Fibroblast of lung (primary cell): ENCODE data around the gene N4BP3. TPM values are rescaled to one million over a fixed set of nuclear protein-coding genes. Genes with fewer than 3 reads are reported as not detected.

ENCODE experiments used
- DNase-seq, 2 donors: peaks; one replicate each; pipeline versions ENCODE4 v3.0.0 to v3.0.0-alpha.2; 2010; ENCODE audit warnings: low read depth in 2 of 2
- H2AFZ ChIP-seq: 2 replicates; pipeline ENCODE4 v1.5.1; 2012; ENCODE audit warnings: low read length, control low read depth, inconsistent platforms
- H3K27ac ChIP-seq: 2 replicates; pipeline ENCODE4 v1.5.1; 2011; ENCODE audit warnings: low read length, control low read depth; ENCODE audit not compliant: insufficient read depth
- H3K27me3 ChIP-seq: 2 replicates; pipeline ENCODE4 v1.5.1; 2011; ENCODE audit warnings: mild to moderate bottlenecking, low read length; ENCODE audit not compliant: control insufficient read depth, insufficient read depth
- H3K36me3 ChIP-seq: 2 replicates; pipeline ENCODE4 v1.5.1; 2011; ENCODE audit warnings: low read length; ENCODE audit not compliant: control insufficient read depth, insufficient read depth
- H3K4me1 ChIP-seq: 2 replicates; pipeline ENCODE4 v1.5.1; 2011; ENCODE audit warnings: low read length; ENCODE audit not compliant: control insufficient read depth, insufficient read depth; ENCODE audit errors: extremely low read depth
- H3K4me2 ChIP-seq: 2 replicates; pipeline ENCODE4 v1.5.1; 2011; ENCODE audit warnings: low read length, control low read depth; ENCODE audit not compliant: insufficient read depth; ENCODE audit errors: extremely low read depth
- H3K4me3 ChIP-seq, 4 experiments: fragments of 200-600 bp in 1 of 4; sonication (generic) in 1 of 4; replicated peaks in 1 of 4; 2 replicates each; pipeline ENCODE4 v1.5.1; 2011 to 2016; ENCODE audit warnings: low read length in 4 of 4, low read depth in 3 of 4, mild to moderate bottlenecking in 3 of 4, control low read depth in 2 of 4, inconsistent platforms in 1 of 4, mixed read lengths in 1 of 4; ENCODE audit not compliant: insufficient read depth in 1 of 4; ENCODE audit errors: control extremely low read depth in 1 of 4
- H3K79me2 ChIP-seq: 2 replicates; pipeline ENCODE4 v1.5.1; 2012; ENCODE audit warnings: mild to moderate bottlenecking, low read length, inconsistent platforms; ENCODE audit not compliant: control insufficient read depth, insufficient read depth
- H3K9ac ChIP-seq: 2 replicates; pipeline ENCODE4 v1.5.1; 2011; ENCODE audit warnings: mild to moderate bottlenecking, low read length, control low read depth; ENCODE audit not compliant: insufficient read depth
- H3K9me3 ChIP-seq: 2 replicates; pipeline ENCODE4 v1.5.1; 2012; ENCODE audit warnings: low read depth, low read length; ENCODE audit not compliant: control insufficient read depth, insufficient read depth
- H4K20me1 ChIP-seq: 2 replicates; pipeline ENCODE4 v1.5.1; 2011; ENCODE audit warnings: low read length; ENCODE audit not compliant: control insufficient read depth, insufficient read depth; ENCODE audit errors: extremely low read depth
- EZH2 ChIP-seq: IDR thresholded peaks from 2 replicates; pipeline ENCODE4 v1.5.1; 2012; ENCODE audit warnings: low read length, control low read depth, mild to moderate bottlenecking; ENCODE audit errors: missing control alignments
- polyA plus RNA-seq, 2 donors: library from polyadenylated mRNA; depleted of rRNA in 1 of 2; stranded (reverse) in 1 of 2; unstranded in 1 of 2; fragments of >200 nt; gene quantifications; 2 replicates each; pipeline ENCODE4 v1.2.1, GENCODE V29; 2011 to 2012; ENCODE audit warnings: missing spikeins in 1 of 2
- total RNA-seq: library from RNA; depleted of rRNA; stranded (reverse); fragments of >200 nt; gene quantifications from 2 replicates; pipeline ENCODE4 v1.2.1, GENCODE V29; 2014
- TF ChIP-seq, protein P1 (sequence below), 2 donors: IDR thresholded peaks in 1 of 2; conservative IDR thresholded peaks in 1 of 2; 1 replicate in 1 of 2; 2 replicates in 1 of 2; pipeline ENCODE4 v1.5.1; 2011 to 2012; ENCODE audit warnings: low read length in 2 of 2, control low read depth in 1 of 2, inconsistent platforms in 1 of 2, low read depth in 1 of 2, mild to moderate bottlenecking in 1 of 2

N4BP3 gene
- total and polyA plus RNA-seq, 2 donors (not counting 1 experiment from before 2014, with no cell fraction given) = 0.19 to 0.83 TPM

DNA sequence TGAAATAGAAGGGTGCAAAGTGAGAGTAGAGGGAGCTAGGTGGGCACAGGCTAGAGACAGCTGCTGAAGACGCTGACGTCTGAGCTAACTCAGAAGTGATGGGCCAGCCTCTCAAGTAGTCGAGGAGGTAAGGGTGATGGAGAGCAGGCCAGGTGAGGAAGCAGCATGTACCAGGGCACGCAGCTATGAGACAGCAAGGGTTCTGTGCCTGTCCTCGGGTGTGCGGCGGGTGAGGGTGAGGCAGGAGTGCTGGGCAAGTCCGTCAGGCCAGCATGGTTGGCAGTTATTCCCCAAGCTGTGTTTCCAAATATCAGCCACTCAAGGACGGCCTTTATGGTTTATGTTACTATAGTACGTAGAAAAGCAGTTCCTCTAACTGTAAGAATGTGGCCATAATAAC lies 23.7 kb downstream of the N4BP3 start:
- H3K4me2 ChIP-seq = no peak overlapping the region
- DNase-seq = no peak
- no peaks in the 10 kb centered on the region for H3K9me3 ChIP-seq
- no peak overlapping the region for H2AFZ ChIP-seq
- peaks cover 3% of the 10 kb centered on the region for H3K36me3 ChIP-seq
- H3K27me3 ChIP-seq = no peaks in the 10 kb centered on the region
- no peak overlapping the region for H3K9ac ChIP-seq
- no peaks in the 10 kb centered on the region for H3K79me2 ChIP-seq
- H3K4me1 ChIP-seq = no peaks in the 10 kb centered on the region
- no peaks in the 10 kb centered on the region for H4K20me1 ChIP-seq
- TF ChIP-seq, protein P1, sequence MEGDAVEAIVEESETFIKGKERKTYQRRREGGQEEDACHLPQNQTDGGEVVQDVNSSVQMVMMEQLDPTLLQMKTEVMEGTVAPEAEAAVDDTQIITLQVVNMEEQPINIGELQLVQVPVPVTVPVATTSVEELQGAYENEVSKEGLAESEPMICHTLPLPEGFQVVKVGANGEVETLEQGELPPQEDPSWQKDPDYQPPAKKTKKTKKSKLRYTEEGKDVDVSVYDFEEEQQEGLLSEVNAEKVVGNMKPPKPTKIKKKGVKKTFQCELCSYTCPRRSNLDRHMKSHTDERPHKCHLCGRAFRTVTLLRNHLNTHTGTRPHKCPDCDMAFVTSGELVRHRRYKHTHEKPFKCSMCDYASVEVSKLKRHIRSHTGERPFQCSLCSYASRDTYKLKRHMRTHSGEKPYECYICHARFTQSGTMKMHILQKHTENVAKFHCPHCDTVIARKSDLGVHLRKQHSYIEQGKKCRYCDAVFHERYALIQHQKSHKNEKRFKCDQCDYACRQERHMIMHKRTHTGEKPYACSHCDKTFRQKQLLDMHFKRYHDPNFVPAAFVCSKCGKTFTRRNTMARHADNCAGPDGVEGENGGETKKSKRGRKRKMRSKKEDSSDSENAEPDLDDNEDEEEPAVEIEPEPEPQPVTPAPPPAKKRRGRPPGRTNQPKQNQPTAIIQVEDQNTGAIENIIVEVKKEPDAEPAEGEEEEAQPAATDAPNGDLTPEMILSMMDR (conservative IDR thresholded peaks at IDR 0.05 in 1 of 2, IDR thresholded peaks at IDR 0.05 in 1 of 2; ENCODE audit: low read depth in 1 of 2, low read length in 2 of 2) = no peak
- H3K27ac ChIP-seq = no peak overlapping the region
- no peak overlapping the region for H3K4me3 ChIP-seq

DNA sequence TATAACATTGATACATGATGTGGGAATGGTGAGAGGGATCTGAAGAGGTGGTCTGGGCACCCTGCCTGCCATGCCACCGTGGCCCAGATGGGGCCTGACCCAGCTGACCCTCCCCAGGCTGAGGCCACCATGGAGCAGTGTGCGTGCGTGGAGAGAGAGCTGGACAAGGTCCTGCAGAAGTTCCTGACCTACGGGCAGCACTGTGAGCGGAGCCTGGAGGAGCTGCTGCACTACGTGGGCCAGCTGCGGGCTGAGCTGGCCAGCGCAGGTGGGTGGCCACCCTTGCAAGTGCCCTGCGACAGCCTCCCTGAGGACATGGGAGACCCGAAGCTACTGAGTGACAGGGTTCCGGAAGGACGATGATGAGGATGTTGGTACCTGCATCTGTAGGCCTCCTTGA lies 24.7 kb downstream of the N4BP3 start:
- H3K9me3 ChIP-seq = no peaks in the 10 kb centered on the region
- no peaks in the 10 kb centered on the region for H3K27me3 ChIP-seq
- H4K20me1 ChIP-seq = no peaks in the 10 kb centered on the region
- peaks cover 9% of the 10 kb centered on the region for H3K36me3 ChIP-seq
- no peak overlapping the region for H3K27ac ChIP-seq
- no peak overlapping the region for H3K4me3 ChIP-seq
- H3K4me2 ChIP-seq = no peak overlapping the region
- no peak for DNase-seq
- H3K4me1 ChIP-seq = no peaks in the 10 kb centered on the region
- H3K9ac ChIP-seq = no peak overlapping the region
- H2AFZ ChIP-seq = no peak overlapping the region
- no peaks in the 10 kb centered on the region for H3K79me2 ChIP-seq
- no peak for TF ChIP-seq EZH2
- TF ChIP-seq, protein P1 (conservative IDR thresholded peaks at IDR 0.05 in 1 of 2, IDR thresholded peaks at IDR 0.05 in 1 of 2; ENCODE audit: low read depth in 1 of 2, low read length in 2 of 2) = no peak

DNA sequence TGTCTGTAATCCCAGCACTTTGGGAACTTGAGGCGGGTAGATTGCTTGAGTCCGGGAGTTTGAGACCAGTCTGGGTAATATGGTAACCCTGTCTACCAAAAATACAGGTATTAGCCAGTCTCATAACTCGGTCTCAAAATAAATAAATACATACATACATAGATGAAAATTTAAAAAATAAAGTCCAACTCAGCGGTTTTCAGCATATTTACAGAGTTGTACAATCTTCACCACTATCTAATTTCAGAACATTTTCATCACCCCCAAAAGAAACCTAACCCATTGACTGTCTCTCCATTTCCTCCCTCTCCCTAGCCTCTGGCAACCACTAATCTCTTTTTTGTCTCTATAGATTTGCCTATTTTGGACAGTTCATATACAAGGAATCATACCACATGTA lies 28.2 kb downstream of the N4BP3 start:
- Histone ChIP-seq H3K4me1 (no peaks in the 10 kb centered on the region), H3K9ac (no peak overlapping the region), H3K36me3 (peaks cover 14% of the 10 kb centered on the region), H4K20me1 (no peaks in the 10 kb centered on the region), H3K4me3 (no peak overlapping the region), H2AFZ (no peak overlapping the region), H3K79me2 (no peaks in the 10 kb centered on the region), H3K27ac (no peak overlapping the region), H3K27me3 (no peaks in the 10 kb centered on the region), H3K9me3 (no peaks in the 10 kb centered on the region), H3K4me2 (no peak overlapping the region)
- no peak for TF ChIP-seq EZH2
- TF ChIP-seq, protein P1 (conservative IDR thresholded peaks at IDR 0.05 in 1 of 2, IDR thresholded peaks at IDR 0.05 in 1 of 2; ENCODE audit: low read depth in 1 of 2, low read length in 2 of 2) = no peak
- DNase-seq = no peak
